Uterus (tissue), 4 donors: ENCODE results near the gene SLC39A13. TPM values are rescaled to one million over a fixed set of nuclear protein-coding genes. Genes with fewer than 3 reads are reported as not detected.

Experiments
- DNase-seq, 2 donors: peaks; one replicate each; pipeline ENCODE4 v3.0.0-alpha.2; 2019 to 2020
- H3K27ac ChIP-seq, 2 donors: fragments of 200-600 bp; sonication (generic); 1 replicate in 1 of 2; 2 replicates in 1 of 2; pipeline ENCODE4 v1.5.1; 2016 to 2018
- H3K27me3 ChIP-seq, 2 donors: fragments of 200-600 bp; sonication (generic); one replicate each; pipeline ENCODE4 v1.5.1; 2018 to 2019; ENCODE audit warnings: control low read depth in 1 of 2
- H3K36me3 ChIP-seq, 2 donors: fragments of 200-600 bp; sonication (generic); one replicate each; pipeline ENCODE4 v1.5.1; 2019; ENCODE audit warnings: control low read depth in 1 of 2
- H3K4me1 ChIP-seq, 2 donors: fragments of 200-600 bp; sonication (generic); one replicate each; pipeline ENCODE4 v1.5.1; 2018 to 2019; ENCODE audit warnings: control low read depth in 1 of 2
- H3K4me3 ChIP-seq, 2 donors: fragments of 200-600 bp; sonication (generic); 1 replicate in 1 of 2; 2 replicates in 1 of 2; pipeline ENCODE4 v1.5.1; 2018 to 2019; ENCODE audit warnings: mild to moderate bottlenecking in 1 of 2
- H3K9me3 ChIP-seq, 2 donors: fragments of 200-600 bp; sonication (generic); one replicate each; pipeline ENCODE4 v1.5.1; 2019; ENCODE audit warnings: control low read depth in 1 of 2
- CTCF ChIP-seq, 4 experiments: fragments of 200-600 bp in 2 of 4; fragments of 450-650 bp in 2 of 4; sonication (generic) in 2 of 4; IDR thresholded peaks; one replicate each; pipeline ENCODE4 v1.5.1; 2016 to 2019; ENCODE audit warnings: antibody characterized with exemption in 4 of 4, mild to moderate bottlenecking in 2 of 4, moderate library complexity in 1 of 4
- POLR2A ChIP-seq, 2 donors: fragments of 450-650 bp; IDR thresholded peaks; one replicate each; pipeline ENCODE4 v1.6.1; 2016; ENCODE audit warnings: antibody characterized with exemption in 2 of 2, mild to moderate bottlenecking in 1 of 2, moderate library complexity in 1 of 2
- intact Hi-C: fragments of 100-400 bp; cut with DNase I; formaldehyde crosslinking; loops from one replicate; pipeline ENCODE4 v1.15.1; 2023; ENCODE audit warnings: low total_unique reads
- total RNA-seq, 4 donors: library from RNA; depleted of rRNA in 3 of 4; stranded (reverse); fragments of >200 nt in 3 of 4; gene quantifications; one replicate each; pipeline versions ENCODE4 v1.1.0 to v1.2.4, GENCODE V29; 2014 to 2023
- donor health status: DM: yes; HTN: yes; CAD: no.

The SLC39A13 gene
- total RNA-seq, 4 donors from 2014 or later, result 30.9 to 79.2 (median 64.2) TPM

- intact Hi-C loops, result no loop called here
- H3K9me3 ChIP-seq, result no peaks in the 10 kb centered on the region
- DNase-seq, result no peak
These were observed 47.0 kb upstream of the SLC39A13 start for GRCh38 chr11:47361419-47361818.

GRCh38 chr11:47366020-47366490 lies 42.3 kb upstream of the SLC39A13 start:
- Histone ChIP-seq H3K9me3 (no peaks in the 10 kb centered on the region), H3K4me1 (no peaks in the 10 kb centered on the region), H3K36me3 (no peaks in the 10 kb centered on the region), H3K4me3 (no peak overlapping the region), H3K27ac (no peak overlapping the region), H3K27me3 (no peaks in the 10 kb centered on the region)
- intact Hi-C loops, result no loop called here
- no peak for TF ChIP-seq POLR2A (IDR thresholded peaks at IDR 0.05)
- TF ChIP-seq CTCF (IDR thresholded peaks at IDR 0.05), result no peak
- DNase-seq, result no peak

More at GRCh38 chr11:47361419-47361818, 47.0 kb upstream of the SLC39A13 start:
- H3K4me3 ChIP-seq, result no peak overlapping the region
- H3K36me3 ChIP-seq, result no peaks in the 10 kb centered on the region
- H3K27ac ChIP-seq, result no peak overlapping the region
- H3K4me1 ChIP-seq, result no peaks in the 10 kb centered on the region
- no peaks in the 10 kb centered on the region for H3K27me3 ChIP-seq
- TF ChIP-seq POLR2A (IDR thresholded peaks at IDR 0.05) (no peak), CTCF (IDR thresholded peaks at IDR 0.05) (no peak)

- no peak for DNase-seq
- Histone ChIP-seq H3K9me3 (no peaks in the 10 kb centered on the region), H3K27ac (no peak overlapping the region), H3K4me3 (no peak overlapping the region), H3K27me3 (no peaks in the 10 kb centered on the region), H3K4me1 (no peaks in the 10 kb centered on the region), H3K36me3 (no peaks in the 10 kb centered on the region)
- intact Hi-C loops, result loop anchor here (10.0 kb wide), 1 partner anchor 475 kb away; the partner anchor contains the start of gene NUP160
- TF ChIP-seq POLR2A (IDR thresholded peaks at IDR 0.05) (no peak), CTCF (IDR thresholded peaks at IDR 0.05) (no peak)
These were observed 38.7 kb upstream of the SLC39A13 start for GRCh38 chr11:47369676-47370075.

GRCh38 chr11:47372422-47372821 lies 36.0 kb upstream of the SLC39A13 start:
- H3K27ac ChIP-seq, result no peak overlapping the region
- DNase-seq, result no peak
- H3K4me1 ChIP-seq, result no peaks in the 10 kb centered on the region
- H3K36me3 ChIP-seq, result no peaks in the 10 kb centered on the region
- no peaks in the 10 kb centered on the region for H3K27me3 ChIP-seq
- no peak for TF ChIP-seq CTCF (IDR thresholded peaks at IDR 0.05)
- TF ChIP-seq POLR2A (IDR thresholded peaks at IDR 0.05), result no peak
- H3K9me3 ChIP-seq, result no peaks in the 10 kb centered on the region
- intact Hi-C loops, result loop anchor here (10.0 kb wide), 1 partner anchor 472 kb away; the partner anchor contains the start of gene NUP160
- no peak overlapping the region for H3K4me3 ChIP-seq

GRCh38 chr11:47373876-47374719 lies 34.3 kb upstream of the SLC39A13 start:
- H3K9me3 ChIP-seq, result no peaks in the 10 kb centered on the region
- no peaks in the 10 kb centered on the region for H3K36me3 ChIP-seq
- H3K4me3 ChIP-seq, result no peak overlapping the region
- peak; percentile 83 for DNase-seq
- TF ChIP-seq POLR2A (IDR thresholded peaks at IDR 0.05) (no peak), CTCF (IDR thresholded peaks at IDR 0.05) (peak; percentile 90 to 94 (median 90))
- H3K27ac ChIP-seq, result peak overlapping the region in 1 of 2 donors; percentile 40
- no peaks in the 10 kb centered on the region for H3K27me3 ChIP-seq
- intact Hi-C loops, result loop anchor here (10.0 kb wide), 1 partner anchor 471 kb away; the partner anchor contains the start of gene NUP160
- no peaks in the 10 kb centered on the region for H3K4me1 ChIP-seq
